GM06990 (cell line): ENCODE results near the gene KRT80.

Experiments used
- DNase-seq: peaks from one replicate; pipeline ENCODE4 v3.0.0-alpha.2; 2011; ENCODE audit not compliant: insufficient read length; ENCODE audit errors: extremely low read depth
- H3K27me3 ChIP-seq: replicated peaks from 2 replicates; pipeline ENCODE4 v1.6.0; 2011; ENCODE audit warnings: low read length; ENCODE audit not compliant: control insufficient read depth, insufficient read depth
- H3K36me3 ChIP-seq: 2 replicates; pipeline ENCODE4 v1.5.1; 2011; ENCODE audit warnings: low read length; ENCODE audit not compliant: control insufficient read depth, insufficient read depth
- H3K4me3 ChIP-seq: replicated peaks from 2 replicates; pipeline ENCODE4 v1.5.1; 2011; ENCODE audit warnings: low read depth, mild to moderate bottlenecking, control low read depth, low read length
- CTCF ChIP-seq: IDR thresholded peaks from 2 replicates; pipeline ENCODE4 v1.5.1; 2011; ENCODE audit warnings: low read length, control low read depth, mild to moderate bottlenecking, inconsistent platforms; ENCODE audit not compliant: insufficient read depth, poor library complexity, severe bottlenecking

Gene KRT80

GRCh38 chr12:52184813-52185212, 7.0 kb downstream of the KRT80 start:
- Histone ChIP-seq H3K27me3 (no peaks in the 10 kb centered on the region), H3K4me3 (no peak overlapping the region), H3K36me3 (no peaks in the 10 kb centered on the region)
- no peak for DNase-seq
- TF ChIP-seq CTCF: no peak

GRCh38 chr12:52183971-52184370, 7.8 kb downstream of the KRT80 start:
- H3K36me3 ChIP-seq: no peaks in the 10 kb centered on the region
- no peak overlapping the region for H3K4me3 ChIP-seq
- DNase-seq: no peak
- TF ChIP-seq CTCF: no peak
- H3K27me3 ChIP-seq: no peaks in the 10 kb centered on the region

- DNase-seq: no peak
- no peaks in the 10 kb centered on the region for H3K27me3 ChIP-seq
- TF ChIP-seq CTCF: no peak
- H3K4me3 ChIP-seq: no peak overlapping the region
- no peaks in the 10 kb centered on the region for H3K36me3 ChIP-seq
Observed at GRCh38 chr12:52183544-52183910, 8.3 kb downstream of the KRT80 start.

- no peak for DNase-seq
- Histone ChIP-seq H3K4me3 (no peak overlapping the region), H3K27me3 (no peaks in the 10 kb centered on the region), H3K36me3 (no peaks in the 10 kb centered on the region)
- no peak for TF ChIP-seq CTCF
Observed at GRCh38 chr12:52182898-52183543, 8.8 kb downstream of the KRT80 start.

- Histone ChIP-seq H3K36me3 (no peaks in the 10 kb centered on the region), H3K4me3 (no peak overlapping the region)
- no peak for DNase-seq
Observed at GRCh38 chr12:52182384-52182783, 9.4 kb downstream of the KRT80 start.

More at GRCh38 chr12:52182384-52182783, 9.4 kb downstream of the KRT80 start:
- TF ChIP-seq CTCF: no peak
- H3K27me3 ChIP-seq: no peaks in the 10 kb centered on the region
